Panc1 (cell line): ENCODE measurements around the gene KIF1C. TPM values are rescaled to one million over a fixed set of nuclear protein-coding genes. Genes with fewer than 3 reads are reported as not detected.

Experiments used
- ATAC-seq: fragments of 200-7000 bp; cut with Tn5 transposase; 2 replicates; pipeline ENCODE4 v1.9.1; 2020; ENCODE audit warnings: mild to moderate bottlenecking, moderate library complexity
- BruUV-seq: library from RNA; stranded (reverse); fragments of 400-500 nt; replicated peaks from 2 replicates; lab custom pipeline; 2021; lab: Mats Ljungman, UMichigan
- CTCF ChIA-PET: fragments of 300-600 bp; sonication (Branson Sonifier 250); formaldehyde crosslinking; loops from one replicate; lab custom pipeline; 2022; ENCODE audit warnings: antibody characterized with exemption; lab: Charles Lee
- POLR2A ChIA-PET: fragments of 300-600 bp; sonication (Branson Sonifier 250); formaldehyde crosslinking; loops from one replicate; lab custom pipeline; 2022; ENCODE audit warnings: antibody characterized with exemption; lab: Charles Lee
- DNase-seq: peaks from one replicate; pipeline ENCODE4 v3.0.0-alpha.2; 2010; ENCODE audit warnings: low read depth, low spot score
- H3K27ac ChIP-seq: 2 replicates; pipeline ENCODE4 v1.5.1; 2011; ENCODE audit warnings: mild to moderate bottlenecking, low read length, inconsistent platforms
- H3K27me3 ChIP-seq: fragments of 200-500 bp; sonication (Bioruptor generic); 2 replicates; pipeline ENCODE4 v1.6.0; 2014; ENCODE audit warnings: low read length, inconsistent platforms; ENCODE audit not compliant: control insufficient read depth, insufficient read depth
- H3K36me3 ChIP-seq: fragments of 200-500 bp; sonication (Bioruptor generic); 2 replicates; pipeline ENCODE4 v1.5.1; 2014; ENCODE audit warnings: inconsistent platforms, mild to moderate bottlenecking, low read length, moderate library complexity; ENCODE audit not compliant: control insufficient read depth, insufficient read depth
- H3K4me1 ChIP-seq: 2 replicates; pipeline ENCODE4 v1.5.1; 2011; ENCODE audit warnings: inconsistent platforms, mild to moderate bottlenecking, low read length, moderate library complexity; ENCODE audit not compliant: control insufficient read depth, insufficient read depth
- H3K4me3 ChIP-seq, 2 experiments: 2 replicates each; pipeline ENCODE4 v1.5.1; 2011 to 2012; ENCODE audit warnings: low read depth in 2 of 2, low read length in 2 of 2, mild to moderate bottlenecking in 2 of 2, inconsistent platforms in 1 of 2, moderate library complexity in 1 of 2
- H3K9me3 ChIP-seq: fragments of 200-500 bp; sonication (Bioruptor generic); 2 replicates; pipeline ENCODE4 v1.5.1; 2014; ENCODE audit warnings: low read depth, mild to moderate bottlenecking, inconsistent platforms, low read length, moderate library complexity; ENCODE audit not compliant: control insufficient read depth, insufficient read depth
- CTCF ChIP-seq: fragments of 450-650 bp; IDR thresholded peaks from 2 replicates; pipeline ENCODE4 v1.5.1; 2017; ENCODE audit warnings: mild to moderate bottlenecking
- POLR2AphosphoS5 ChIP-seq: IDR thresholded peaks from 2 replicates; pipeline ENCODE4 v1.6.1; 2012; ENCODE audit warnings: mild to moderate bottlenecking, low read depth, low read length, moderate library complexity
- REST ChIP-seq, 2 experiments: IDR thresholded peaks; 2 replicates each; pipeline ENCODE4 v1.6.1; 2011 to 2012; ENCODE audit warnings: low read depth in 2 of 2, control low read depth in 1 of 2, low read length in 1 of 2, mild to moderate bottlenecking in 1 of 2, moderate library complexity in 1 of 2; ENCODE audit not compliant: insufficient read depth in 1 of 2
- SIN3A ChIP-seq: IDR thresholded peaks from 2 replicates; pipeline ENCODE4 v1.6.1; 2012; ENCODE audit warnings: low read depth, mild to moderate bottlenecking, low read length, moderate library complexity, borderline replicate concordance; ENCODE audit not compliant: insufficient read depth
- TCF7L2 ChIP-seq: IDR thresholded peaks from 2 replicates; pipeline ENCODE4 v1.6.1; 2011; ENCODE audit warnings: mild to moderate bottlenecking, low read depth, low read length, inconsistent platforms
- in situ Hi-C: cut with HindIII; loops from 2 replicates; pipeline ENCODE4 v1.10.0; 2016; ENCODE audit warnings: low sequenced_read_pairs, low pct_unique_long_range_greater_than_20kb
- intact Hi-C: fragments of 100-400 bp; cut with micrococcal nuclease; formaldehyde crosslinking; loops from one replicate; pipeline ENCODE4 v1.10.0; 2022; ENCODE audit not compliant: unreplicated experiment
- total RNA-seq: library from RNA; stranded (reverse); gene quantifications from one replicate; pipeline ENCODE4 v1.2.1, GENCODE V29; 2021; ENCODE audit not compliant: unreplicated experiment

KIF1C gene
- total RNA-seq, 1 experiment from 2014 or later: 117 TPM

DNA sequence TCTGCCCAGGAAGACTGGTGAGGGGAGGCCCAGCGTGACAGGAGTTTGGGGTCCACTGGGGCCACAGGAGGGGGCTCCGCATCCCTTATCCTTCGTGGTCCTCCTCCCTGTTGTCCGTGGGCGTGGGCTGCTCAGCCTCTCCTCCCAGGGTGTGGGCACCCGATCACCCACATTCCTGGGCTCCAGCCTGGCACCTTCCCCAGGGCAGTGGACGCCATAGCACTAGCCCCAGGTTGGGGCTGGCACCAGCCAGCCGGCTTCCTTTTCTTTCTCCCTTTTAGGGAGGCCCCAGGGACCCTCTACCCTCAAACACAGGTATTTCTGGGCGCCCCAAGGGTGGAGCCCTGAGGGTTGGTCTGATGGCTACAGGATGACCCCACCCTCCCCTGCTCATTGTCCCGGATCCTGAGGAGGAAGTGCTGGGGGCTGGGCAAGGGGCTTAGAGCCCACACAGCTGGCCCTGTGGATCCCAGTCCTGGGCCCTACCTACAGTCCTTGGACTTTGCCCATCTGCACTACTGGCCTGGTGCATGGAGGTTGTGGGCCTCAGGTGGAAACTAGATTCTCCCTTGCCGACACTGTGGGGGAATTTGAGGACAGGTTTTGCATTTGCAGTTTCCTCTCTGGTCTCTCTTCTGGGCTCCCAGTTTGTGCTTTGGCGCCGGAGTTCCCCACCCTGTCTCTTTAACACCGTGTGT is 1.1 kb downstream of the KIF1C start:
- ChIA-PET POLR2A (no interaction called here), CTCF (no interaction called here)
- intact Hi-C loops (no loop called here), in situ Hi-C loops (no loop called here)
- DNase-seq: no peak
- Histone ChIP-seq H3K36me3 (no peaks in the 10 kb centered on the region; the same call in none of the 2 replicates), H3K4me1 (no peaks in the 10 kb centered on the region), H3K27ac (peak overlapping the region; percentile 83), H3K9me3 (no peaks in the 10 kb centered on the region), H3K4me3 (peak overlapping the region; percentile 74 to 79), H3K27me3 (no peaks in the 10 kb centered on the region)
- ATAC-seq: no peak
- no TSS peak for BruUV-seq
- no peak for TF ChIP-seq TCF7L2
- TF ChIP-seq POLR2AphosphoS5: no peak
- TF ChIP-seq REST (IDR thresholded peaks at IDR 0.05; ENCODE audit: insufficient read depth in 1 of 2, low read depth in 2 of 2, low read length in 1 of 2): no peak
- TF ChIP-seq SIN3A: no peak
- no peak for TF ChIP-seq CTCF

DNA sequence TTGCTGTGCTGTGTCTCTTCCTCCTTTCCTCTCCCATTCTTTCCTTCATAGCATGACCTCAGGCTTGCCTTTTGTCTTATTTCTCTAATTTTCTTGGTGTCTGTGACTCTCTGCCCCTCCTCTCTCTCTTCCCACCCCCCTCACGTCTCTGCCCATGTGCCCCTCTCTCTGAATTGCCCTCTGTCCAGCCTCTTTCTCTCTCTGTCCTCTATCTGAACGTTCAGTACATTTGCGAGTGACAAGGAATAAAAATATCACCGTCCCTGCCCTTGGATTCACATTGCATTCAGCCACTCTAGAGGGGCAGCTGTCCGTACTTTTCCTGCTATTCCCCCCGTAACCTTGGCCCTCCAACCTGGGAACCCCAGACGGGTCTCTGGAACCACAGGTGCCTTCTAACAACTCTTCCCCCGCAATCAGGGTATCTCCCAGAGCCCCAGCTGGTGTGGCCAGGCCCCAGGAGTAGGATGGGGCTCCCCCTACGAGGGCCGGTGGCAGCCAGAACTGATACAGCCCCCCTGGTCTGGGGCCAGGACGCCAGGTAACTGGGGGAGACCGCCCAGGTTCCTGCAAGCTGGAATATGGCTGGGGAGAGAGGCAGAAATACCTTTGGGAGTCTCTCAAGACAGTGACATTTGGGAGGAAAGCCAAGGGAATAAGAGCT is 1.8 kb downstream of the KIF1C start:
- Histone ChIP-seq H3K27me3 (no peaks in the 10 kb centered on the region), H3K4me1 (no peaks in the 10 kb centered on the region), H3K9me3 (no peaks in the 10 kb centered on the region), H3K36me3 (peaks cover 6% of the 10 kb centered on the region), H3K27ac (peak overlapping the region; percentile 83; the same call in 1 of the 2 replicates), H3K4me3 (peak overlapping the region; percentile 74 to 79)
- ChIA-PET CTCF (no interaction called here), POLR2A (no interaction called here)
- TSS peak; percentile 87 for BruUV-seq
- no peak for ATAC-seq
- intact Hi-C loops (no loop called here), in situ Hi-C loops (no loop called here)
- no peak for DNase-seq
- no peak for TF ChIP-seq CTCF
- no peak for TF ChIP-seq TCF7L2
- TF ChIP-seq SIN3A: no peak
- no peak for TF ChIP-seq REST (IDR thresholded peaks at IDR 0.05; ENCODE audit: insufficient read depth in 1 of 2, low read depth in 2 of 2, low read length in 1 of 2)
- no peak for TF ChIP-seq POLR2AphosphoS5
